Fibroblast of peridontal ligament (primary cell): Measurements from ENCODE around the gene MCCC1.
"Not testable (repeated sequence)": the region's sequence is repeated elsewhere in the genome, so short reads cannot be mapped to it uniquely, and the experiment has no call there.

Experiments used
- DNase-seq: peaks from one replicate; pipeline ENCODE4 v3.0.0-alpha.2; 2010; ENCODE audit errors: extremely low read depth

MCCC1 gene

GRCh38 chr3:183046883-183047282 is 52.4 kb downstream of the MCCC1 start:
- DNase-seq = no peak

DNA sequence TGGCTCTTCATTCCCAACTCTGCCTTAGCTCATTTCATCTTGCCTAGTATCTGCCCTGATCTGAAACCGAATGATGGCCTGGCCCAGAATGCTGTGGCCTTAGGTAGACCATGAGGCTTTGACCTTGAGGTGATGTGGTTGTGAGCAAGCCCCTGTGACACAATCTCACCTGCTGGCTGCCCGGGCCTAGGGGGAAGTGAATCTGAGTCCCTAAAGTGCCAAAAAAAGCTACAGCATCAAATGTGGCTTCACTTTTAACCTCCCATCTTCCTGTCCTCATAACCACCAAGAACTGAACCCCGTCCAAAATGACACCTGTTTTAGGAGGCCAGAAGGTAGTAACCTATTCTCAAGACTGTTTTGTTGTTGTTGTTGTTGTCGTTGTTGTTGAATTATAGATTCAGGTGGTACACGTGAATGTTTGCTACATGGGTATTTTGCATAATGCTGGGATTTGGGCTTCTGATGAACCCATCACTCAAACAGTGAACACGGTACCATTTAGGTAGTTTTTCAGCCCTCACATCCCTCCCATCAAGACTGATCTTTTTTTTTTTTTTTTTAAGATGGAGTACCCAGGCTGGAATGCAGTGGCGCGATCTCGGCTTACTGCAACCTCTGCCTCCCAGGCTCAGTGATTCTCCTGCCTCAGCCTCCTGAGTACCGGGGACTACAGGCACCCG is 54.6 kb downstream of the MCCC1 start:
- DNase-seq = no peak

GRCh38 chr3:183038757-183039156 is 60.5 kb downstream of the MCCC1 start:
- DNase-seq = no peak

- DNase-seq = no peak
These were observed 61.1 kb downstream of the MCCC1 start for GRCh38 chr3:183038221-183038620.

GRCh38 chr3:183033746-183034145 is 65.5 kb downstream of the MCCC1 start:
- peak; percentile 68 for DNase-seq

DNA sequence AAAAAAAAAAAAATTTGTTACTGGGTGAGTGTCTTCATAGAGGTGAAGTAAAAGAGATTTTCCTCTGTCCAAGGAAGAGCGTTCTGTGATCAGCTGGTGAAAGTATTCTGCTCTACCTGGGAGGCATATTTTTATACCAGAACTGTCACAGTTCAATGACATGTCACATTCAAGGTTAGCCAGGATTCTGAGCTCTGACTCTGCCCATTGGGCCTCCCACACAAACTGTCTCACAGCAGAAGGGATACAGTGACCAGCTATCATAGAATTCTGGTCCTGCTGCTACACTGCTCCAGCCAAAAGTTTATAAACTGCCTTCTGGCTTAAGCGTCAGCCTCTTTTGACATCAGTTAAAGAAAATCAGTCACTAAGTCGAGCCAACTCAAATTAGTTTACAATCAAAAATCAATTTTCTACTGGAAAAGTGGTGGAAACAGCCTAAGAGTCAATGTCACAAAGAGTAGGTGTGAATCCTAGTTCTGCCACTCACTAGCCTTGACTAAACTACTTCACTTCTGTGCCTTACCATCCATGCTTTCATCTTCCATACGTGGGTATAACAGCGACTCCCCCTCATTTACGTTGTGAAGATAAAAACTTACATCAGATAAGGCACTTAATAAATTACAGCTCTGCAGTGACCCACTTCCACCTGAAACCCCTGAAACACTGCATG is 66.3 kb downstream of the MCCC1 start:
- no peak for DNase-seq

DNA sequence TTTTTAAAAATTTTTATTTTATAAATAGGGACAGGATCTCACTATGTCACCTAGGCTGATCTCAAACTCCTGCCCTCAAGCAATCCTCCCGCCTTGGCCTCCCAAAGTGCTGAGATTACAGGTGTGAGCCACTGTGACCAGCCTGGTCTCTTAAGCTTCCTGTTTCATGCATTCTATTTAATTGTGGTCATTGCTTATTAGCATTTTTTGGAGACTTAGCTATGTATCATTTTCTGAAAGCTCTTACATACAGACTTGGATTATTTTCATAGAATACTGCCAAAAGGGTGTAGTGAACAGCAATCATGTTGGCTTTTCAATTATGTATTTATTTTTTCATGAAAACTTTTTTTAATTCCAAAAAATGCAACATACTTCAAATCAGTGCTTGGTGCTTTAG is 67.5 kb downstream of the MCCC1 start:
- peak; percentile 18 for DNase-seq

DNA sequence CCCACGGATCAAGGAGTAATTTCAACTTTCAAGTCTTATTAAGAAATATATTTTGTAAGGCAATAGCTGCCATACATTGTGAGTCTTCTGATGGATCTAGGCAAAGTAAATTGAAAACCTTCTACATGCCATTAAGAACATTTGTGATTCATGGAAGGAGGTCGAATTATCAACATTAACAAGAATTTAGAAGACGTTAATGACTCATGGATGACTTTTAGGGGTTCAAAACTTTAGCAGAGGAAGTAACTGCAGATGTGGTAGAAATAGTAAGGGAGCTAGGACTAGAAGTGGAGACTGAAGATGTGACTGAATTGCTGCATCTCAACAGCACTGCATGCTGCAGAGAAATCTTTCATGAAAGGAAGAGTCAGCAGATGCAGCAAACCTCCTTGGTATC is 70.9 kb downstream of the MCCC1 start:
- no peak for DNase-seq

GRCh38 chr3:183027276-183027675 is 72.0 kb downstream of the MCCC1 start:
- peak; percentile 42 for DNase-seq

DNA sequence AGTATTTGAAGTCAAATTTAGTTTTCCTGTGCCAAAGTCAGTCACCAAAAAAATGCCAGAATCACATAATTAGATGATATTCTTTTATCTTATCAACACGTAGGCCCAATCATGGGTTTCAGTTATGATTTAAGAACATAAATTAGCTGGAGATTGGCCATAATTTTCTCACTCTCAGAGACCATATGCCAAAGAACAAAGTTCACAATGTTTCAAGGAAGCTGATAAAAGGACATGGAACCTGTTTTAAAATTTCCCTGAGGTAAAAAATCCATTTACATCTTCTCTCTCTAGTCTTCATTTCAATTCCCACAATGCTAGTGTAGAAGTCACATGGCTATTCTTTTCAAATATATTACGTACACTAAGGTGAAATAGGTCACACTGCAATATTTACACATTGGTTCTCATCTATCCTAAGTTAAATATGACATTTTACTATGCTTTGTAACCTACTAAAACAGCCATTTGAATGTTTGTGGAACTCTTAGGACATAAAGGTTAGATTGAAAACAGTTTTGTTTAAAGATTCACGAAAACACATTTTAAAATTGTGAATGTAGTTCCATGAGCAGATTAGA is 76.3 kb downstream of the MCCC1 start:
- DNase-seq = no peak

DNA sequence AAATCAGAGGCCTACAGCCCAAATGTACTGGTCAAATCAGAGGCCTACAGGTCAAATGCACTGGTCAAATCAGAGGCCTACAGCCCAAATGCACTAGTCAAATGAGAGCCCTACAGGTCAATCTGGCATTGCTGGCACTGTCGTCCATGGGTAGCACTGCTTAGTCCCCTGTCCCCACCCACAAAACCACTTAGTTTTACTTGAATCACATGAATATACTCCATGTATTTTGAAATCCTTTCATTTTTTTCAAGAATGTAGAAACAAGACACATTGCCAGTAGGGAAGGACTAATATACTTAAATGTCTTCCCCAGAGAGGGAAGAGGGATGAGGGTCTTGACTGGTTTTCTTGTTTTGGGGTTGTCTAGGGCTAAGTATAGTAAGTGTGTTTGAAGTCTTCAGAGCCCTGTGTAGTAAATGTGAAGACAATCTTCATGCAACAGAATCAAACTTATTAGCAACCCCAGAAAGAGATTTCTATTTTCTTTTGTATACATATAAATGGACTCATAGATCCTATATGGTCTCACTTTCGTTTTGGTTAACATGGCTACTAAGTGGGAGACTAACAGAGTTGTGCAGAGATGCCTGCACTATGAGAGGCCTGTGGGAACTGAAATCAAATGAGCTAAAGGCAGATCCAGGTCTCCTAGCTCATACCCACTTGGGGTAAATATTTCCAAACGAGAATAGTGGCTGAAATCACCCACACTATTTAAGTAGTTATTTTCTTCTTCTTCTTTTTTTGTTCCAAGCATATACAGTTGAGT is 80.7 kb downstream of the MCCC1 start:
- DNase-seq = no peak

GRCh38 chr3:183015185-183015584 is 84.1 kb downstream of the MCCC1 start:
- no peak for DNase-seq

DNA sequence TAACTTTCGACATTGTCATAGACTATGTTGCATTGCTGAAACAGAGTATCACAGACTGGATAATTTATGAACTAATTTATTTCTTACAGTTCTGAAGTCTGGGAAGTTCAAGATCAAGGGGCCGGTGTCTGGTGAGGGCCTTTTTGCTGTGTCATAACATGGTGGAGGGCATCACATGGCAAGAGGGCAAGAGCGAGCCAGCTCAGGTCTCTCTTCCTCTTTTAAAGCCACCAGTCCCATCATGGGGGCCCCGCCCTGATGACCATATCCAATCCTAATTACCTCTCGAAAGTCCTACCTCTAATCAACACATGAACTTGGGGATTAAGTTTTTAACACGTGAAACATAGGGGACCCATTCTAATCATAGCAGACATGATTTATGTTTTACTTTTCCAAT is 85.4 kb downstream of the MCCC1 start:
- no peak for DNase-seq

DNA sequence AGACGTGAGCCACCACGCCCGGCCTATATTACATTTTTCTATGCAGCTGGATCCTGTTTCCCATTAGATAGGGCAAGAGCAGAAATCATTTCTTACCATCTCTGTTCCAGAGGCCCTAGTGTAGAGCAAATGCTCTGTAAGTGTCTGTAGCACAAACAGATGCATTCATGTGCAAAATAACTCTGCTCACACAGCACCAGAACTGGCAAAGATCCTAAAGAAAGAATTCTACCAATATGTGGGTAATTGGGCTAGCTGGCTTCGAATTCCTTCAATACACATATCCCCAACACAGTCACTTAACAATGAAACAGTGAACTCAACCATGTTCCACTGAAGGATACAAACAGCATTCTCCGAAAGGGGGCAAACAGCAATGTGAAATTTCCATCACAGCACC is 86.2 kb downstream of the MCCC1 start:
- no peak for DNase-seq

DNA sequence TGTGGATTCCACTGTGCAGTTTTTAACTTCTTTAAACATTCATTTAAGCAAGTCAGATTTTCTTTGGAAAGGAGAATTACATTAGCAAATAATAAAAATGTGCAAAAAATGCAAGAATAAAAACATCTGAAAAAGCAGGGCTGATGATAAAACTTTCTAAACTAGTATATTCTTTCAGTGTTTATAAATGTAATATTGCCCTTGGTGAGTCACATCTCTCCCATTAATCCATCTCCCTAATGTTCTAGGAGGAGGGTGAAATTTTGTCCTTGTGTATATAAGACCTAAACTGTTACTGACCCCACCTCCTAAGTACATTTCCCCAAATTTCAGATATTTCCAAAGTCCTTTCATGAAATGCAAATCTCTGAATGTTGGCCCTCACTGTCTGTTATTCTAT is 90.5 kb downstream of the MCCC1 start:
- peak; percentile 34 for DNase-seq

DNA sequence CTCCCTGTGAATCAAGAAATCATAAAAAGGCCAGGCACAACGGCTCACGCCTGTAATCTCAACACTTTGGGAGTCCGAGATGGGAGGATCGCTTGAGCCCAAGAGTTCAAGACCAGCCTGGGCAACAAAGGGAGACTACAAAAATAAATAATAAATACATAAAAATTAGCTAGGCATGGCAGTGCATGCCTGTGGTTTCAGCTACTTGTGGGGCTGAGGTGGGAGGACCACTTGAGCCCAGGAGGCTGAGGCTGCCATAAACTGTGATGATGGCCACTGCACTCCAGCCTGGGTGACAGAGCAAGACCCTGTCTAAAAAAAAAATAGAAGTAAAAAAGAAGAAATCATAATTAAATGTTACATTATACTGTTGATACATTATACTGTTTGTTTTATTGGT is 91.0 kb downstream of the MCCC1 start:
- DNase-seq = no peak

GRCh38 chr3:183006396-183007002 is 92.8 kb downstream of the MCCC1 start:
- DNase-seq = peak; percentile 38

DNA sequence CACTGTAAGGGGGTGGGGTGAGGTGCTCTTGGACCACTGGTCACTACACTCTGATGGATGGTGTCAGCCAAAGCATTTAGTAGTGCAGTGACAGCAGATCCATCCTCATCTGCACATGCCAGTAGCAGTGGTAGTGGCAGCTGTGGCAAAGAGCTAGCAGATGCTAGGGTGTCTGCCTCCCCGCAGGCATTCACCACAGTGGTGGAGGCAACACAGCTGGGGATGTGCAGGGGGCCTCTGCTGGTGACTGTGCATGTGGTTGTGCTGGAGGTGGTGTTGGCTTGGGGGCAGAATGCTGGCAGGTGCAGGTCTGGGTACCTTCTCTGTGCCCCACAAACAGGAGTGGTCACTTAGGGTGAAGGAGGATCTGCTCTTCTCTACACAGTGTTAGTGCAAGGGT is 99.5 kb downstream of the MCCC1 start:
- no peak for DNase-seq

- not testable (repeated sequence) for DNase-seq
These were observed 105.7 kb downstream of the MCCC1 start for GRCh38 chr3:182993486-182994201.

GRCh38 chr3:182989566-182989965 is 109.7 kb downstream of the MCCC1 start:
- DNase-seq = no peak

DNA sequence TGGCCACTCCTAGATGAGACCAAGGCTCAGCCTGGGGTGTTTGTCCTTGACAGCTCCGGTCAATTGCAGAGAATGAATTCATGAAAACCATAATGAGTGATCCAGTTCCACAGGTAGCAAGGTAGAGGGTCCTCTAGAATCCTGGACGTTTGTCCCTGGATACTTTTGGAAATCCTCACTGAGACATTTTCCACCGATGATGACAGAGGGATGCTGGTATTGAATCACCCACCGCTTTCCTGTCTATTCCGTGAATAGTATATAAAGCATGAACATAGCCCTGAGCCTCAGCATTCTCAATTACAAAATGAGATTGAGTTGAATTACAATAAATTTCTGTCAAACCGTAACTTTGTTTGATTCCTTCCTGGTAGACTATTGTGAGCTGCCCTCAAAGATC is 113.3 kb downstream of the MCCC1 start:
- DNase-seq = no peak
